Activated CD4-positive, alpha-beta T cell treated with anti-CD3 and anti-CD28 coated beads, Interleukin-2, amount 50 U/mL, for 48 hours (primary cell): ENCODE results near the gene VWA5B1.
"Not testable (repeated sequence)": the region's sequence is repeated elsewhere in the genome, so short reads cannot be mapped to it uniquely, and the experiment has no call there.

Experiments
- DNase-seq, 2 experiments: peaks; one replicate each; pipeline ENCODE4 v3.0.0-alpha.2; 2020

VWA5B1 gene

GRCh38 chr1:20281801-20282200, 8.9 kb upstream of the VWA5B1 start:
- no peak for DNase-seq

DNA sequence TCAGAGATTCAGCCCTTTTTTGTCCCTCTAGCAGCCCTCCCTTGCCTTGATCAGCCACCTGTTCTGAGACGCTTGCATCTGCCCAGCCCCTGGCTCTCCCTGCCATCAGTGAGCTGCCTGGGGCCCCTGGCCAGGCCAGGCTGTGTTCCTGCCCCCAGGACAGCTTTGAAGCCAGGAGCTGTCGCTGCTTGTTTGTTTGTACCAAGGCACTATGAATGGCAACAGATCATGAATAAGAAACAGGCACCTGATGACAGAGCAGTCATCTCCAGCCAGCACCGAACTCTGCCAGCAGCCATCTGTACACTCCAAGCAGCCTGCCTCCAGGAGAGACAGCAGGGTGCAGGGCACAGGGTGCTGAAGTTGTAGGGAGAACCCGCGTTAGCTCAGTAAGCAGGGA, 8.1 kb upstream of the VWA5B1 start:
- no peak for DNase-seq

- no peak for DNase-seq
Observed at GRCh38 chr1:20284046-20284445, 6.6 kb upstream of the VWA5B1 start.

GRCh38 chr1:20284625-20285024, 6.0 kb upstream of the VWA5B1 start:
- no peak for DNase-seq

DNA sequence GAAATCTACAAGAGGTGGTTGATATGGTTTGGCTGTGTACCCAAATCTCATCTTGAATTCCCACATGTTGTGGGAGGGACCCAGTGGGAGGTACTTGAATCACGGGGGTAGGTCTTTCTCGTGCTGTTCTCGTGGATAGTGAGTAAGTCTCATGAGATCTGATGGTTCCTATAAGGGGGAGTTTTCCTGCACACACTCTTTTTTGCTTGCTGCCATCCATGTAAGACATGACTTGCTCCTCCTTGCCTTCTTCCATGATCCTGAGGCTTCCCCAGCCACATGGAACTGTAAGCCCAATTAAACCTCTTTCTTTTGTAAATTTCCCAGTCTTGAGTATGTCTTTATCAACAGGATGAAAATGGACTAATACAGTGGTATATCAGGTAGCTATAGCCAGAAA, 5.2 kb upstream of the VWA5B1 start:
- DNase-seq, result no peak

DNA sequence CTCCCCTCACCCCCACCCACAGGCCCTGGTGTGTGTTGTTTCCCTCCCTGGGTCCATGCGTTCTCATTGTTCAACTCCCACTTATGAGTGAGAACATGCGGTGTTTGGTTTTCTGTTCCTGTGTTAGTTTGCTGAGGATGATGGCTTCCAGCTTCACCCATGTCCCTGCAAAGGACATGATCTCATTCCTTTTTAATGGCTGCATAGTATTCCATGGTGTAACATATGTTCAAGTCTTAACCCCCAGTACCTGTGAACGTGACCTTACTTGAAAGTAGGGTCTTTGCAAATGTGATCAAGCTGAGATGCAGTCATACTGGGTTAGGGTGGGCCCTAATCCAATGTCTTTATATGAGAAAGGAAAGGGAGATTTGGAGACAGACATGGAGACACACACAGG, 3.0 kb upstream of the VWA5B1 start:
- not testable (repeated sequence) for DNase-seq

GRCh38 chr1:20291645-20292084, 990 bp downstream of the VWA5B1 start:
- peak; percentile 6 to 15 for DNase-seq

DNA sequence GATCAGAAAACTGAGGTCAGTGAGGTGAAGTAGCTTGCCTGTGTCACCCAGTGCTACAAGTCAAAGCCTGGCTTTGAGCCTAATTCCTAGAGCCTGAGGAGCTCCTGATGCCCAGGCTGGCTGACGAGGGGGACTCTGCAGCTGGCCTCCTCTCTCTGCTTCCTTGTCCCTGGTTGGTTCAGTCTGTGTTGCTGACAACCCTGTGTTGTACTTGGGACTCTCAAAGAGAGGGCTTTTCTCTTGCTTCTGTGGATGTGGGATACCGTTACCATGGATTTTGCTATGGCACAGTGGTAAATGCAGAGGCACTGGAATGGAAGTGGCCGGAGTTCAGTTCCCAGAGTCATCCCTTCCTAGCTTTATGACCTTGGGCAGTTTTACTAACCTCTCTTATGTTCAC, 8.0 kb downstream of the VWA5B1 start:
- DNase-seq, result no peak

DNA sequence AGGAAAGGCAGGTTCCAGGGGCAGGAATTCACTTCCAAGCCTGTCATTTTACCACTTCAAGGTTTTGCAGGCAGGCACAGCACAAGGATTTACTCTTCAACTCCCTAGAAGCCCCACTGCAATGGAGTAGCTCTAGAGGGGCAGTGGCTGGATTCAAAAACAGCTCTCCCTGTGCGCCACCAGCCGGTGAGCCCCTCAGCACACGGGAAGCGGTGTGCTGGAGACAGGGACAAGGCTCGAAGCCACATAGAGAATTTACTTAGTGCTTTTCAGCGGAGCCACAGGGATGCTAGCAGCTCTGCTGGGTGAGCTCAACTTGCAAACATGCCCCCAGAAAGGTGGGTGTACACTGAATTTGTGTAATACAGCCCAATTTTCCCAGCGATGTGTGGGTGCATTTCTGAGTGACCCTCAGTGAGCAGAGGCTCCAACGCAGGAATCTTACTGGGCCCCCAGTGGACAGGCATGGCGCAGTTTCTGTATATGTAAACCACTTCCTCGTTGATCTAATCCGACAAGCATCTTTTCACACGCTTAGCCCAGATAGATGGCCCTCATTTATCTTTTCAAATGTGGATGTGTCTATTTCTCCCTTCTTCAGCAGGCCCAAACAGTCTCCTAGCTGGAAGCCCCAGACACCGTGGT, 10.9 kb downstream of the VWA5B1 start:
- no peak for DNase-seq

DNA sequence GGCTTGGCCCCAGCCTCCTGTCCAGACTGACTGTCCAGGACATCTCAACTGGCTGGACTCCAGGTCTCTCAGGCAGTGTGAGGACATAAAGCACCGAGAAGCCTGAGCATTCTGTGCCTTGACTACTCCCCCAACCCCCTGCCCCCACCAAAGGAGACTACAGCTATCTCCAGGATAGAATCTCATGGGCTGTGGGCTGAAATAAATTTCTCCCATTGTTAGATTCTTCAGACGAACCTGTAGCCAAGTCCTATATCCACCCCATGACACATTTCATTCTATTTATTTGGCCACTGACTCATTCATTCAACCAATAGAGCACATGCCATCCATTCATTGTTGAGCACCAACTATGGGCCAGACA, 11.4 kb downstream of the VWA5B1 start:
- DNase-seq, result no peak

GRCh38 chr1:20307026-20307425, 16.4 kb downstream of the VWA5B1 start:
- no peak for DNase-seq

- no peak for DNase-seq
Observed at GRCh38 chr1:20308569-20308968, 17.9 kb downstream of the VWA5B1 start.

- DNase-seq, result no peak
Observed at GRCh38 chr1:20311289-20311688, 20.6 kb downstream of the VWA5B1 start.

DNA sequence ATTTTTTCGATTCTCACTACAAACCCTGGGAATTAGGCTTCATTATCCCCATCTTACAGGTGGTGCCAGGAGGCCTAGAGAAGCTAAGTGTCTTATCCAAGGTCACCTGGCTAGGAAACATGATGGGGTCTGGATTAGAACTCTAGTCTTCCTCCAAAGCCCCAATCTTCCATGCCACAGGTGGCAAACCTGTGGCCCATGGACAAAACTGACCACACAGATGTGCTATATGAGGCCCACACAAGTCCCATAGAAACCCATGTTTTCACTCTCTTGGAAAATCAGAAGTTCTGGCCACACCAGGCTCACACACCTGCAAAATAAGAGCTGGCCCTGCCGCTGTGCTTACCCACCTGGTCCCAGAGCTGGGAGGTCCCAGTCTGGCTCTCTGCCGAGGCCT, 21.6 kb downstream of the VWA5B1 start:
- DNase-seq, result no peak

GRCh38 chr1:20312818-20313217, 22.1 kb downstream of the VWA5B1 start:
- DNase-seq, result no peak

- DNase-seq, result no peak
Observed at GRCh38 chr1:20317471-20317870, 26.8 kb downstream of the VWA5B1 start.

- no peak for DNase-seq
Observed at GRCh38 chr1:20318521-20318920, 27.8 kb downstream of the VWA5B1 start.

DNA sequence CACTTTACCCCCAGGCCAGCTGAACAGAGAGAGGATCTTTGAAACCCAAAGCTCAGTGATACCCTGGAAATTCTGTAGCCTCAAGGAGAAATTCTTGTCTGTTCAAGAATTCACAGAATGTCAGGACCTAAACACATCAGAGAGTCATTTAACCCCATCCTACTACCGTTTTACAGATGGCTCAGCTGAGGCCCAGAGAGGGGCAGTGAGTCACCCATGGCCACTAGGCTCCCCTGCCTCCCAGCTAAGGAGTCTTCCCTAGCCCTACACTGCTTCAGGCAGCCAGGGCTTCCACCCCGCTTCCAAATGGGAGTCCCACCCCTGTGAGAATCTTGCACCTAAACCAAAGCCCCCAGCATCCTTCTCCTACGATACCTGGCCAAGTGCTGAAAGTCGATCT, 28.3 kb downstream of the VWA5B1 start:
- no peak for DNase-seq

- DNase-seq, result no peak
Observed at GRCh38 chr1:20319456-20320220, 29.0 kb downstream of the VWA5B1 start.

GRCh38 chr1:20320704-20321103, 30.0 kb downstream of the VWA5B1 start:
- peak in 1 of 2 experiments; percentile 17 for DNase-seq

DNA sequence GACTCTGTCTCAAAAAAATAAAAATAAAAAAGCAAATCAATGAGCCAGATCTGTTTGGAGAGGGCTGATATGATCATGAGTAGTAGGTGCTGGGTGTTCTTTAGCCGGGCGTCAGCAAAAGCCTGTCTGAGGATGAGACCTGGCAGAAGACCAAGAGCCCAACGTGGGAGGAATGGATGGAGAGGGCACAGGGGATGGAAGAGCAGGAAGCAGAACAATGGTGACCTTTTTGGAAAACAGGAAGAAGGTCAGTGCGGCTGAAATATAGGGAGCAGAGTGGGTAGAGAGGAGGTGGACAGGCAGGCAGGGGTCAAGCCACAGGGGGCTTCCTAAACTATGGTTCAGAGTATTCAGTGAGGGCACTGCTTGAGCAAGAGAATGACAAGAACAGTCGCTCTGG, 30.9 kb downstream of the VWA5B1 start:
- DNase-seq, result no peak

GRCh38 chr1:20322081-20322824, 31.6 kb downstream of the VWA5B1 start:
- peak; percentile 19 to 32 for DNase-seq

GRCh38 chr1:20322825-20323612, 32.3 kb downstream of the VWA5B1 start:
- peak; percentile 53 to 67 for DNase-seq
